HEK293 (cell line): ENCODE results near the gene IKZF2.

ENCODE experiments used
- CTCF ChIA-PET: fragments of 350-600 bp; formaldehyde crosslinking; extraction: SDS; loops from one replicate; lab custom pipeline; 2021; ENCODE audit warnings: antibody characterized with exemption; lab: Yijun Ruan, JAX
- POLR2A ChIA-PET: fragments of 300-600 bp; formaldehyde crosslinking; extraction: SDS; loops from one replicate; lab custom pipeline; 2020; ENCODE audit warnings: antibody characterized with exemption, inconsistent platforms; lab: Yijun Ruan, JAX
- H3K27ac ChIP-seq: fragments of 200-500 bp; sonication (Bioruptor generic); 2 replicates; pipeline ENCODE4 v1.5.1; 2014; ENCODE audit warnings: low read depth, low read length, control low read depth, inconsistent platforms; ENCODE audit errors: extremely low read depth
- H3K36me3 ChIP-seq, 2 experiments: fragments of 200-500 bp in 1 of 2; sonication (Bioruptor generic) in 1 of 2; 1 replicate in 1 of 2; 2 replicates in 1 of 2; pipeline ENCODE4 v1.5.1; 2014 to 2017; ENCODE audit warnings: inconsistent platforms in 2 of 2, low read length in 2 of 2; ENCODE audit not compliant: control insufficient read depth in 2 of 2, insufficient read depth in 1 of 2
- H3K4me1 ChIP-seq: fragments of 200-500 bp; sonication (Bioruptor generic); 2 replicates; pipeline ENCODE4 v1.5.1; 2014; ENCODE audit warnings: mild to moderate bottlenecking, low read length, inconsistent platforms; ENCODE audit not compliant: control insufficient read depth, insufficient read depth
- H3K4me3 ChIP-seq: 2 replicates; pipeline ENCODE4 v1.5.1; 2011; ENCODE audit warnings: low read depth, mild to moderate bottlenecking, control low read depth, low read length, moderate library complexity
- H3K9me3 ChIP-seq: fragments of 200-500 bp; sonication (Bioruptor generic); 2 replicates; pipeline ENCODE4 v1.5.1; 2014; ENCODE audit warnings: low read depth, low read length, inconsistent platforms; ENCODE audit not compliant: control insufficient read depth, insufficient read depth
- BCL11B ChIP-seq: fragments of 450-650 bp; formaldehyde crosslinking; IDR thresholded peaks from 2 replicates; pipeline ENCODE4 v1.5.1; 2016; ENCODE audit warnings: low read depth, missing biosample characterization, missing genetic modification characterization
- INSM2 ChIP-seq: fragments of 450-650 bp; formaldehyde crosslinking; IDR thresholded peaks from 2 replicates; pipeline ENCODE4 v1.5.1; 2016; ENCODE audit warnings: missing biosample characterization, missing genetic modification characterization
- PBX3 ChIP-seq: sonication (generic); formaldehyde crosslinking; IDR thresholded peaks from 2 replicates; pipeline ENCODE4 v1.8.1; 2022; ENCODE audit warnings: mild to moderate bottlenecking, moderate library complexity, missing genetic modification reagents
- SCRT1 ChIP-seq: fragments of 450-650 bp; formaldehyde crosslinking; IDR thresholded peaks from 2 replicates; pipeline ENCODE4 v1.5.1; 2016; ENCODE audit warnings: missing biosample characterization, missing genetic modification characterization, borderline replicate concordance
- ZBTB11 ChIP-seq: fragments of 450-650 bp; formaldehyde crosslinking; conservative IDR thresholded peaks from 2 replicates; pipeline ENCODE4 v1.5.1; 2016; ENCODE audit warnings: low read depth, missing biosample characterization, missing genetic modification characterization
- ZFP3 ChIP-seq: fragments of 450-650 bp; formaldehyde crosslinking; IDR thresholded peaks from 2 replicates; pipeline ENCODE4 v1.5.1; 2016; ENCODE audit warnings: low read depth, missing biosample characterization, missing genetic modification characterization
- ZNF114 ChIP-seq: fragments of 450-650 bp; formaldehyde crosslinking; IDR thresholded peaks from 2 replicates; pipeline ENCODE4 v1.5.0; 2017; ENCODE audit warnings: missing biosample characterization, missing genetic modification characterization
- ZNF132 ChIP-seq: fragments of 450-650 bp; formaldehyde crosslinking; IDR thresholded peaks from 2 replicates; pipeline ENCODE4 v1.5.1; 2017; ENCODE audit warnings: missing biosample characterization, missing genetic modification characterization, borderline replicate concordance
- ZNF394 ChIP-seq: fragments of 450-650 bp; formaldehyde crosslinking; IDR thresholded peaks from 2 replicates; pipeline ENCODE4 v1.5.1; 2016; ENCODE audit warnings: missing biosample characterization, missing genetic modification characterization, mild to moderate bottlenecking, moderate library complexity, borderline replicate concordance
- ZNF501 ChIP-seq: fragments of 450-650 bp; formaldehyde crosslinking; IDR thresholded peaks from 2 replicates; pipeline ENCODE4 v1.5.1; 2016; ENCODE audit warnings: missing biosample characterization, missing genetic modification characterization
- ZNF623 ChIP-seq: fragments of 450-650 bp; formaldehyde crosslinking; IDR thresholded peaks from 2 replicates; pipeline ENCODE4 v1.5.1; 2016; ENCODE audit warnings: missing biosample characterization, missing genetic modification characterization
- ZNF639 ChIP-seq: fragments of 450-650 bp; formaldehyde crosslinking; IDR thresholded peaks from 2 replicates; pipeline ENCODE4 v1.5.1; 2016; ENCODE audit warnings: missing biosample characterization, missing genetic modification characterization
- ZNF654 ChIP-seq: fragments of 450-650 bp; formaldehyde crosslinking; IDR thresholded peaks from 2 replicates; pipeline ENCODE4 v1.5.1; 2016; ENCODE audit warnings: low read depth, missing biosample characterization, missing genetic modification characterization
- ZNF76 ChIP-seq: fragments of 450-650 bp; formaldehyde crosslinking; IDR thresholded peaks from 2 replicates; pipeline ENCODE4; 2016; ENCODE audit warnings: low read depth, missing biosample characterization, missing genetic modification characterization, borderline replicate concordance
- TF ChIP-seq, protein P1 (sequence below): fragments of 450-650 bp; formaldehyde crosslinking; IDR thresholded peaks from 2 replicates; pipeline ENCODE4 v1.5.1; 2016; ENCODE audit warnings: missing biosample characterization, missing genetic modification characterization
- TF ChIP-seq, protein P2 (sequence below): fragments of 450-650 bp; formaldehyde crosslinking; IDR thresholded peaks from 2 replicates; pipeline ENCODE4 v1.5.1; 2016; ENCODE audit warnings: missing biosample characterization, missing genetic modification characterization

The IKZF2 gene

GRCh38 chr2:213046431-213046830 lies 105.0 kb downstream of the IKZF2 start:
- H3K27ac ChIP-seq = no peak overlapping the region
- no peaks in the 10 kb centered on the region for H3K9me3 ChIP-seq
- H3K4me3 ChIP-seq = no peak overlapping the region
- H3K4me1 ChIP-seq = no peaks in the 10 kb centered on the region
- TF ChIP-seq INSM2 (tag by site-specific recombination) = no peak
- TF ChIP-seq ZNF132 (tag by site-specific recombination) = no peak
- no peak for TF ChIP-seq ZFP3
- TF ChIP-seq ZNF501 (tag by site-specific recombination) = no peak
- TF ChIP-seq ZNF654 (tag by site-specific recombination) = no peak
- no peak for TF ChIP-seq ZNF639 (tag by site-specific recombination)
- TF ChIP-seq ZNF76 (tag by site-specific recombination) = no peak
- no peak for TF ChIP-seq PBX3 (CRISPR knock-in tag)
- TF ChIP-seq SCRT1 (tag by site-specific recombination) = no peak
- no peak for TF ChIP-seq BCL11B
- TF ChIP-seq, protein P1, sequence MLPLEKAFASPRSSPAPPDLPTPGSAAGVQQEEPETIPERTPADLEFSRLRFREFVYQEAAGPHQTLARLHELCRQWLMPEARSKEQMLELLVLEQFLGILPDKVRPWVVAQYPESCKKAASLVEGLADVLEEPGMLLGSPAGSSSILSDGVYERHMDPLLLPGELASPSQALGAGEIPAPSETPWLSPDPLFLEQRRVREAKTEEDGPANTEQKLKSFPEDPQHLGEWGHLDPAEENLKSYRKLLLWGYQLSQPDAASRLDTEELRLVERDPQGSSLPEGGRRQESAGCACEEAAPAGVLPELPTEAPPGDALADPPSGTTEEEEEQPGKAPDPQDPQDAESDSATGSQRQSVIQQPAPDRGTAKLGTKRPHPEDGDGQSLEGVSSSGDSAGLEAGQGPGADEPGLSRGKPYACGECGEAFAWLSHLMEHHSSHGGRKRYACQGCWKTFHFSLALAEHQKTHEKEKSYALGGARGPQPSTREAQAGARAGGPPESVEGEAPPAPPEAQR = no peak
- ChIA-PET POLR2A (no interaction called here), CTCF (no interaction called here)
- no peaks in the 10 kb centered on the region for H3K36me3 ChIP-seq

- Histone ChIP-seq H3K27ac (no peak overlapping the region), H3K4me3 (no peak overlapping the region), H3K36me3 (no peaks in the 10 kb centered on the region), H3K4me1 (no peaks in the 10 kb centered on the region), H3K9me3 (no peaks in the 10 kb centered on the region)
- TF ChIP-seq ZNF114 (no peak), ZNF394 (tag by site-specific recombination) (no peak), ZNF623 (tag by site-specific recombination) (no peak), ZBTB11 (tag by site-specific recombination) (no peak)
- TF ChIP-seq, protein P2, sequence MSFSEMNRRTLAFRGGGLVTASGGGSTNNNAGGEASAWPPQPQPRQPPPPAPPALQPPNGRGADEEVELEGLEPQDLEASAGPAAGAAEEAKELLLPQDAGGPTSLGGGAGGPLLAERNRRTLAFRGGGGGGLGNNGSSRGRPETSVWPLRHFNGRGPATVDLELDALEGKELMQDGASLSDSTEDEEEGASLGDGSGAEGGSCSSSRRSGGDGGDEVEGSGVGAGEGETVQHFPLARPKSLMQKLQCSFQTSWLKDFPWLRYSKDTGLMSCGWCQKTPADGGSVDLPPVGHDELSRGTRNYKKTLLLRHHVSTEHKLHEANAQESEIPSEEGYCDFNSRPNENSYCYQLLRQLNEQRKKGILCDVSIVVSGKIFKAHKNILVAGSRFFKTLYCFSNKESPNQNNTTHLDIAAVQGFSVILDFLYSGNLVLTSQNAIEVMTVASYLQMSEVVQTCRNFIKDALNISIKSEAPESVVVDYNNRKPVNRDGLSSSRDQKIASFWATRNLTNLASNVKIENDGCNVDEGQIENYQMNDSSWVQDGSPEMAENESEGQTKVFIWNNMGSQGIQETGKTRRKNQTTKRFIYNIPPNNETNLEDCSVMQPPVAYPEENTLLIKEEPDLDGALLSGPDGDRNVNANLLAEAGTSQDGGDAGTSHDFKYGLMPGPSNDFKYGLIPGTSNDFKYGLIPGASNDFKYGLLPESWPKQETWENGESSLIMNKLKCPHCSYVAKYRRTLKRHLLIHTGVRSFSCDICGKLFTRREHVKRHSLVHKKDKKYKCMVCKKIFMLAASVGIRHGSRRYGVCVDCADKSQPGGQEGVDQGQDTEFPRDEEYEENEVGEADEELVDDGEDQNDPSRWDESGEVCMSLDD = no peak
- CTCF ChIA-PET = no interaction called here
- POLR2A ChIA-PET = no interaction called here
These were observed 107.8 kb downstream of the IKZF2 start for GRCh38 chr2:213043566-213043965.
